ENCODE data around the gene LMF1. TPM values are rescaled to one million over a fixed set of nuclear protein-coding genes. Genes with fewer than 3 reads are reported as not detected.
A peak's percentile ranks its signal among the peaks of the same experiment; 100 is the strongest.

Gene LMF1
- total and polyA plus RNA-seq, 2 of the 13 experiments (the other 11 are each of a cell fraction or from before 2014, with no cell fraction given), result 6.8 to 8.5 TPM

DNA sequence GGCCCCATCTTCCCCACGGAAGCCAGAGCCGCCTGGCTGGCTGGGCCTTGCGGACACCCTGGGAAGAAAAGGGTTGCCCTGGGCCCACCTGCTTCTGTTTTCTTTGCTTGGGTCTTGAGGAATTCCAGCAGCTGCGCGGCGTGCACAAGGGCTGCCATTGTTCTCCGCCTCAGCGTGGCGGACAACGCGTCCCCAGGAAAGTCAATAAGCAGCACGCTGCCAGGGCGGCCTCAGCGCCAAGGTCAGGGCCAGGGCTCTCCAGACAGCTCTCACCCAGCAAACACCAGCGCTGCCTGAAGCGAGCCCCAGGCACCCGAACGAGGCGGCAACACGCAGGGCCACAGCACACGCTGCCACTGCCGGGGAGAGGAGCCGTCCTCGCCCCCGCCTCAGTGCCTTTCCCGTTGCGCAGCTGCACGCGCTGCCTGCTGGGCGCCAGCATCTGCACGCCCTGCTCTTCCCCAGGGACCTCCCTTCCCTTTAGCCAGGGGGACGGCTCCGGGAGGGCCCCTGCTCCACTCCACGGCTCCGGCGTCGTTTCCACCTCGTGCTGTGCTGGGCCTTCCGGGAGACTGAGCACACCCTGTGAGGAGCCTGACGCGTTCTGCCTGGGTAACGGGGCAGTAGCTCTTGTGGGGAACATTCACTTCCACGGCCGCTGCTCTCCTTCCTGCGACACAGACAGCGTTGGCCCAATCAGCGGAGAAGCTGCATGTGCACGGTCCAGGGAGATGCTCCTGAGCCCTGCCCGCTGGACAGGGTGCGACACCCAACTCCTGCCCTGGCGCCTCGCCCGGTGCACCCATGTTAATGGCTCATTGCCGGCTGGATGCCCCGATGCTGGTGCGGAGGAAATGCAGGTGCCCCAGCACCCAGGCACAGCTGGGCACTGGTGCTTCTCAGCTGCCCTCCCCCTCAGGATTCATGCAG lies 57.8 kb downstream of the LMF1 start (continued):
- TF ChIP-seq SSRP1 (CRISPR knock-in tag; IDR thresholded peaks at IDR 0.05), result no peak
- TF ChIP-seq ZNF326 (CRISPR knock-in tag; IDR thresholded peaks at IDR 0.05; ENCODE audit: borderline replicate concordance), result no peak
- TF ChIP-seq, protein P1, sequence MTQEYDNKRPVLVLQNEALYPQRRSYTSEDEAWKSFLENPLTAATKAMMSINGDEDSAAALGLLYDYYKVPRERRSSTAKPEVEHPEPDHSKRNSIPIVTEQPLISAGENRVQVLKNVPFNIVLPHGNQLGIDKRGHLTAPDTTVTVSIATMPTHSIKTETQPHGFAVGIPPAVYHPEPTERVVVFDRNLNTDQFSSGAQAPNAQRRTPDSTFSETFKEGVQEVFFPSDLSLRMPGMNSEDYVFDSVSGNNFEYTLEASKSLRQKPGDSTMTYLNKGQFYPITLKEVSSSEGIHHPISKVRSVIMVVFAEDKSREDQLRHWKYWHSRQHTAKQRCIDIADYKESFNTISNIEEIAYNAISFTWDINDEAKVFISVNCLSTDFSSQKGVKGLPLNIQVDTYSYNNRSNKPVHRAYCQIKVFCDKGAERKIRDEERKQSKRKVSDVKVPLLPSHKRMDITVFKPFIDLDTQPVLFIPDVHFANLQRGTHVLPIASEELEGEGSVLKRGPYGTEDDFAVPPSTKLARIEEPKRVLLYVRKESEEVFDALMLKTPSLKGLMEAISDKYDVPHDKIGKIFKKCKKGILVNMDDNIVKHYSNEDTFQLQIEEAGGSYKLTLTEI (CRISPR knock-in tag; conservative IDR thresholded peaks at IDR 0.05), result no peak
- TF ChIP-seq ZNF296 (CRISPR knock-in tag; conservative IDR thresholded peaks at IDR 0.05), result no peak
- peak; percentile 73 for TF ChIP-seq CBX1 (IDR thresholded peaks at IDR 0.05; ENCODE audit: low read depth)
- no peak; the same call in 1 of the 2 replicates for TF ChIP-seq TMF1 (CRISPR knock-in tag; IDR thresholded peaks at IDR 0.05; ENCODE audit: low read depth)
- no peak for TF ChIP-seq TAF15 (IDR thresholded peaks at IDR 0.05; ENCODE audit: low read depth, low read length, poor library complexity, severe bottlenecking)
- TF ChIP-seq SOX13 (IDR thresholded peaks at IDR 0.05), result peak; percentile 78; the same call in 1 of the 2 replicates
- peak in 1 of 2 experiments; percentile 96; a peak in 2 of 4 replicates for TF ChIP-seq SOX13 (CRISPR knock-in tag; conservative IDR thresholded peaks at IDR 0.05 in 1 of 2, IDR thresholded peaks at IDR 0.05 in 1 of 2)
- no peak for TF ChIP-seq HOXA9 (CRISPR knock-in tag; IDR thresholded peaks at IDR 0.05; ENCODE audit: borderline replicate concordance)
- no peak for TF ChIP-seq ZSCAN30 (CRISPR knock-in tag; IDR thresholded peaks at IDR 0.05)
- TF ChIP-seq, protein P2, sequence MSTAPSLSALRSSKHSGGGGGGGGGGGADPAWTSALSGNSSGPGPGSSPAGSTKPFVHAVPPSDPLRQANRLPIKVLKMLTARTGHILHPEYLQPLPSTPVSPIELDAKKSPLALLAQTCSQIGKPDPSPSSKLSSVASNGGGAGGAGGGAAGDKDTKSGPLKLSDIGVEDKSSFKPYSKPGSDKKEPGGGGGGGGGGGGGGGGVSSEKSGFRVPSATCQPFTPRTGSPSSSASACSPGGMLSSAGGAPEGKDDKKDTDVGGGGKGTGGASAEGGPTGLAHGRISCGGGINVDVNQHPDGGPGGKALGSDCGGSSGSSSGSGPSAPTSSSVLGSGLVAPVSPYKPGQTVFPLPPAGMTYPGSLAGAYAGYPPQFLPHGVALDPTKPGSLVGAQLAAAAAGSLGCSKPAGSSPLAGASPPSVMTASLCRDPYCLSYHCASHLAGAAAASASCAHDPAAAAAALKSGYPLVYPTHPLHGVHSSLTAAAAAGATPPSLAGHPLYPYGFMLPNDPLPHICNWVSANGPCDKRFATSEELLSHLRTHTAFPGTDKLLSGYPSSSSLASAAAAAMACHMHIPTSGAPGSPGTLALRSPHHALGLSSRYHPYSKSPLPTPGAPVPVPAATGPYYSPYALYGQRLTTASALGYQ (CRISPR knock-in tag; IDR thresholded peaks at IDR 0.05), result peak; percentile 50; the same call in 1 of the 2 replicates
- TF ChIP-seq NFE2L2 (IDR thresholded peaks at IDR 0.05; ENCODE audit: low read length), result no peak
- peak; percentile 57; the same call in 1 of the 2 replicates for TF ChIP-seq ZNF335 (CRISPR knock-in tag; IDR thresholded peaks at IDR 0.05)
- TF ChIP-seq GABPA (IDR thresholded peaks at IDR 0.05; ENCODE audit: low read depth, low read length), result no peak
- TF ChIP-seq GABPA (CRISPR knock-in tag; IDR thresholded peaks at IDR 0.05; ENCODE audit: low read depth), result no peak
- no peak for TF ChIP-seq HOXA7 (CRISPR knock-in tag; IDR thresholded peaks at IDR 0.05)
- TF ChIP-seq TCF12 (IDR thresholded peaks at IDR 0.05), result no peak
- peak; percentile 75; the same call in 1 of the 2 replicates for TF ChIP-seq TCF12 (CRISPR knock-in tag; IDR thresholded peaks at IDR 0.05)
- TF ChIP-seq, protein P3, sequence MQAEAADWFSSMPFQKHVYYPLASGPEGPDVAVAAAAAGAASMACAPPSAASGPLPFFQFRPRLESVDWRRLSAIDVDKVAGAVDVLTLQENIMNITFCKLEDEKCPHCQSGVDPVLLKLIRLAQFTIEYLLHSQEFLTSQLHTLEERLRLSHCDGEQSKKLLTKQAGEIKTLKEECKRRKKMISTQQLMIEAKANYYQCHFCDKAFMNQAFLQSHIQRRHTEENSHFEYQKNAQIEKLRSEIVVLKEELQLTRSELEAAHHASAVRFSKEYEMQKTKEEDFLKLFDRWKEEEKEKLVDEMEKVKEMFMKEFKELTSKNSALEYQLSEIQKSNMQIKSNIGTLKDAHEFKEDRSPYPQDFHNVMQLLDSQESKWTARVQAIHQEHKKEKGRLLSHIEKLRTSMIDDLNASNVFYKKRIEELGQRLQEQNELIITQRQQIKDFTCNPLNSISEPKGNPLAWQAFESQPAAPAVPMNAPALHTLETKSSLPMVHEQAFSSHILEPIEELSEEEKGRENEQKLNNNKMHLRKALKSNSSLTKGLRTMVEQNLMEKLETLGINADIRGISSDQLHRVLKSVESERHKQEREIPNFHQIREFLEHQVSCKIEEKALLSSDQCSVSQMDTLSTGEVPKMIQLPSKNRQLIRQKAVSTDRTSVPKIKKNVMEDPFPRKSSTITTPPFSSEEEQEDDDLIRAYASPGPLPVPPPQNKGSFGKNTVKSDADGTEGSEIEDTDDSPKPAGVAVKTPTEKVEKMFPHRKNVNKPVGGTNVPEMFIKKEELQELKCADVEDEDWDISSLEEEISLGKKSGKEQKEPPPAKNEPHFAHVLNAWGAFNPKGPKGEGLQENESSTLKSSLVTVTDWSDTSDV (CRISPR knock-in tag; IDR thresholded peaks at IDR 0.05), result no peak
- TF ChIP-seq, protein P4, sequence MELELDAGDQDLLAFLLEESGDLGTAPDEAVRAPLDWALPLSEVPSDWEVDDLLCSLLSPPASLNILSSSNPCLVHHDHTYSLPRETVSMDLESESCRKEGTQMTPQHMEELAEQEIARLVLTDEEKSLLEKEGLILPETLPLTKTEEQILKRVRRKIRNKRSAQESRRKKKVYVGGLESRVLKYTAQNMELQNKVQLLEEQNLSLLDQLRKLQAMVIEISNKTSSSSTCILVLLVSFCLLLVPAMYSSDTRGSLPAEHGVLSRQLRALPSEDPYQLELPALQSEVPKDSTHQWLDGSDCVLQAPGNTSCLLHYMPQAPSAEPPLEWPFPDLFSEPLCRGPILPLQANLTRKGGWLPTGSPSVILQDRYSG (CRISPR knock-in tag; IDR thresholded peaks at IDR 0.05), result no peak

All from HepG2 (cell line).